ENCODE results near the gene RNU11.

DNA sequence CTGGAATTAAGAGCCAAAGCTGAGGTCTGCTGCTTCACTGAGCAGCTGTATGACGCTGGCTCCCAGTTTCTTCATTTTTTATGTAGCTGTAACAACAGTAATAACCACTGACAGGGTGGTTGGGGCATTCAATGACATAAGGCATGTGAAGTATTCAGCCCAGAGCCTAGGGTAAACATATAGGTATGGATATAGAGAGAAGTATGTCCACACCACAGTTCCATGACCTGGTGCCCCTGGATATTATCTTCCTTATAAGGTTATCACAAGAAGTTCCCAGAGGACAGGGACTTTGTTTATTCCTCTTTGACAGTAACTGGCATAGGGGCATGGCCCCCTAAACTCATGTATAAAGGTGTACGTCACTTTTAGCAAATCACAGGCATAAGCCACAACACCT, 41.6 kb upstream of the RNU11 start:
- TF ChIP-seq CEBPB (IDR thresholded peaks at IDR 0.05) (no peak), HDAC2 (IDR thresholded peaks at IDR 0.05) (no peak), POLR2A (IDR thresholded peaks at IDR 0.05; ENCODE audit: low read length) (no peak), SMC3 (IDR thresholded peaks at IDR 0.05) (no peak), RCOR1 (IDR thresholded peaks at IDR 0.05; ENCODE audit: low read depth, low read length) (no peak), NPAS2 (CRISPR knock-in tag; IDR thresholded peaks at IDR 0.05; ENCODE audit: borderline replicate concordance) (no peak)
- TF ChIP-seq, protein P1, sequence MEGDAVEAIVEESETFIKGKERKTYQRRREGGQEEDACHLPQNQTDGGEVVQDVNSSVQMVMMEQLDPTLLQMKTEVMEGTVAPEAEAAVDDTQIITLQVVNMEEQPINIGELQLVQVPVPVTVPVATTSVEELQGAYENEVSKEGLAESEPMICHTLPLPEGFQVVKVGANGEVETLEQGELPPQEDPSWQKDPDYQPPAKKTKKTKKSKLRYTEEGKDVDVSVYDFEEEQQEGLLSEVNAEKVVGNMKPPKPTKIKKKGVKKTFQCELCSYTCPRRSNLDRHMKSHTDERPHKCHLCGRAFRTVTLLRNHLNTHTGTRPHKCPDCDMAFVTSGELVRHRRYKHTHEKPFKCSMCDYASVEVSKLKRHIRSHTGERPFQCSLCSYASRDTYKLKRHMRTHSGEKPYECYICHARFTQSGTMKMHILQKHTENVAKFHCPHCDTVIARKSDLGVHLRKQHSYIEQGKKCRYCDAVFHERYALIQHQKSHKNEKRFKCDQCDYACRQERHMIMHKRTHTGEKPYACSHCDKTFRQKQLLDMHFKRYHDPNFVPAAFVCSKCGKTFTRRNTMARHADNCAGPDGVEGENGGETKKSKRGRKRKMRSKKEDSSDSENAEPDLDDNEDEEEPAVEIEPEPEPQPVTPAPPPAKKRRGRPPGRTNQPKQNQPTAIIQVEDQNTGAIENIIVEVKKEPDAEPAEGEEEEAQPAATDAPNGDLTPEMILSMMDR (IDR thresholded peaks at IDR 0.05): no peak

Data from A549 (cell line).